ENCODE measurements around the gene AFF3. TPM values are rescaled to one million over a fixed set of nuclear protein-coding genes. Genes with fewer than 3 reads are reported as not detected.

AFF3 gene
- total RNA-seq, 6 experiments from 2014 or later = 1.3 to 7.3 (median 6.4) TPM

DNA sequence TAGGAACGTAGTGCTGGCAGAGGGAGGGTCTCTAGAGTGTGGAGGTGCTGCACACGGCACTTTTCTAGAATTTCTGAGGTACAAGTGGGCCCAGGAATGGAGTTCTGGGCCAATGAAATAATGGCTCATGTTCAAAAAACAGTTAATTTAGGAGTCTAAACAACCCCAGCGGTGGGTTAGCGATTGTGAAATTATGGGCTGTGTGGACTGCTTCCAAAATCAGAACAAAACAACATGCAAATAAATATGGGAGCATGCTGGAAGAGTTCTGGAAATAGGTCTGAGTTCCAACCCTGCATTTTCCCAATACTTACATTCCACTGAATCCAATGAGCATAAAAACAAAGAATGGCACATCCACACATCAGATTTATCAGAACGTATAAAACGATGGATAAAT lies 317.6 kb downstream of the AFF3 start:
- DNase-seq (no peak), ATAC-seq (peak in 2 of 4 donors; percentile 27 to 49)
- no peak for TF ChIP-seq POLR2A (IDR thresholded peaks at IDR 0.05)
- TF ChIP-seq, protein P1, sequence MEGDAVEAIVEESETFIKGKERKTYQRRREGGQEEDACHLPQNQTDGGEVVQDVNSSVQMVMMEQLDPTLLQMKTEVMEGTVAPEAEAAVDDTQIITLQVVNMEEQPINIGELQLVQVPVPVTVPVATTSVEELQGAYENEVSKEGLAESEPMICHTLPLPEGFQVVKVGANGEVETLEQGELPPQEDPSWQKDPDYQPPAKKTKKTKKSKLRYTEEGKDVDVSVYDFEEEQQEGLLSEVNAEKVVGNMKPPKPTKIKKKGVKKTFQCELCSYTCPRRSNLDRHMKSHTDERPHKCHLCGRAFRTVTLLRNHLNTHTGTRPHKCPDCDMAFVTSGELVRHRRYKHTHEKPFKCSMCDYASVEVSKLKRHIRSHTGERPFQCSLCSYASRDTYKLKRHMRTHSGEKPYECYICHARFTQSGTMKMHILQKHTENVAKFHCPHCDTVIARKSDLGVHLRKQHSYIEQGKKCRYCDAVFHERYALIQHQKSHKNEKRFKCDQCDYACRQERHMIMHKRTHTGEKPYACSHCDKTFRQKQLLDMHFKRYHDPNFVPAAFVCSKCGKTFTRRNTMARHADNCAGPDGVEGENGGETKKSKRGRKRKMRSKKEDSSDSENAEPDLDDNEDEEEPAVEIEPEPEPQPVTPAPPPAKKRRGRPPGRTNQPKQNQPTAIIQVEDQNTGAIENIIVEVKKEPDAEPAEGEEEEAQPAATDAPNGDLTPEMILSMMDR (IDR thresholded peaks at IDR 0.05) = no peak
- Histone ChIP-seq H3K27ac (no peak overlapping the region), H3K36me3 (no peaks in the 10 kb centered on the region), H3K9me3 (peaks cover 0 to 2% (median 0%) of the 10 kb centered on the region in 4 donors), H3K27me3 (no peaks in the 10 kb centered on the region), H3K4me1 (peaks cover 0 to 23% (median 13%) of the 10 kb centered on the region in 4 donors), H3K4me3 (no peak overlapping the region)
- 54% methylated on average over 6 of the region's 6 CpGs for WGBS (ENCODE audit: insufficient coverage, low coverage, low lambda C conversion rate, missing lambda C conversion rate)
- intact Hi-C loops (cut with DNase I) = no loop called here

DNA sequence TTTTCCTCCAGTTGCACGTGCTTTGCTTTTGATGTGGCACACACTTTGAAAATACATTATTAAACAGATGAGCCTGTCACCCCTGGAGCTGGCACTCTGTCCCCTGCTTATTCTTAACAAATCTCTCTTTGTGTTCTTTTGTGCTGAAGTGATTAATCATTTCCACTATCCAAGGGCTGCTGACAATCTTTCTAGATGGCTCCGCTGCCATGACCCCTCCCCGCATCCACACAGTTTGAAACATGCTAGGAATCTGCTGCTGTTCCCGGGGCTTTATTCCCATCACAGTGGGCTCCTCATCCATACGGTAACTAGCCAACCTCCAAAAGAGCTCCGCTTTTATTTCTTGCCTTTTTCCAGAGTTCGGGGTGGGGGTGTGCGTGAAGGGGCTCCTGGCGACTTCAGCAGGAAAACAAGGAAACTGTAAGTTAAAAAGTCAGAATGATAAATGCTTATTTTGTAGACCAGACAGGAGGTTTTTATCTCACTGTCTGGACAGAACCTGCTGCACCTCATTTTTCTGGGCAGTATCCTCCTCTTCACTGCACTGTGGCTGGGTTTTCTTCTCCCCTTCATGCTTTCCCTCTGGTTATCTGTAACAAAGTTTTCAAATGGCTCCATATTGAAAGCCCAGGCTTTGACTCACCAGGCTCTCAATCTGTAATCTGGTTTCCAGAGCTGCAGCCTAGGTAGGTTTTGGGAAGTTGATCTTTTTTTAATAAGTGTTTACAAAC lies 319.7 kb downstream of the AFF3 start:
- ATAC-seq (no peak), DNase-seq (no peak)
- Histone ChIP-seq H3K4me3 (no peak overlapping the region), H3K4me1 (peaks cover 0 to 22% (median 13%) of the 10 kb centered on the region in 4 donors), H3K36me3 (no peaks in the 10 kb centered on the region), H3K27me3 (no peaks in the 10 kb centered on the region), H3K27ac (no peak overlapping the region), H3K9me3 (peaks cover 0 to 2% (median 0%) of the 10 kb centered on the region in 4 donors)
- no peak for TF ChIP-seq POLR2A (IDR thresholded peaks at IDR 0.05)
- TF ChIP-seq, protein P1 (IDR thresholded peaks at IDR 0.05) = no peak
- 65% methylated on average over 9 of the region's 9 CpGs for WGBS (ENCODE audit: insufficient coverage, low coverage, low lambda C conversion rate, missing lambda C conversion rate)
- intact Hi-C loops (cut with DNase I) = no loop called here

DNA sequence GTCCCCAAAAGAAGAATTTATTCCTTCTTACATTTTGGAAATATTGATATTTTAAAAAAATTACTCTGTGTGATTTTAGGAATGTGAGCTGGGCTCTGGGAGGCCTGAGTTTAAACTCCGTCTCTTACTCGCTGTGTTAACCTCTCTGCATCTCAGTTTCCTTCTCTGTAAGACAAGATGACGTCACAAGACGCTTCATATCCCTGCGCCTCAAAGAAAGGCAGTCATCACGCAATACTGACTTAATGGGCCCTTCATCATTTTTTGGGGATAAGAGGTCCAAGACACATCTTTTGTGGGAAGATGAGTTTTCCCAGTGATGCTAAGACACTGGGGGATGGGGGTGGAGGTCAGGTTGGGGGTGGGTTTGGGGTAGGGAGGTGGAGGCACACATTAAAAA lies 320.4 kb downstream of the AFF3 start:
- no peaks in the 10 kb centered on the region for H3K27me3 ChIP-seq
- intact Hi-C loops (cut with DNase I) = no loop called here
- DNase-seq = no peak
- TF ChIP-seq, protein P1 (IDR thresholded peaks at IDR 0.05) = no peak
- no peak for TF ChIP-seq POLR2A (IDR thresholded peaks at IDR 0.05)
- H3K4me1 ChIP-seq = peaks cover 0 to 17% (median 8%) of the 10 kb centered on the region in 4 donors
- no peaks in the 10 kb centered on the region for H3K36me3 ChIP-seq
- no peak for ATAC-seq
- H3K4me3 ChIP-seq = no peak overlapping the region
- 83% methylated on average over 6 of the region's 6 CpGs for WGBS (ENCODE audit: insufficient coverage, low coverage, low lambda C conversion rate, missing lambda C conversion rate)
- H3K27ac ChIP-seq = no peak overlapping the region
- peaks cover 0 to 2% (median 0%) of the 10 kb centered on the region in 4 donors for H3K9me3 ChIP-seq

DNA sequence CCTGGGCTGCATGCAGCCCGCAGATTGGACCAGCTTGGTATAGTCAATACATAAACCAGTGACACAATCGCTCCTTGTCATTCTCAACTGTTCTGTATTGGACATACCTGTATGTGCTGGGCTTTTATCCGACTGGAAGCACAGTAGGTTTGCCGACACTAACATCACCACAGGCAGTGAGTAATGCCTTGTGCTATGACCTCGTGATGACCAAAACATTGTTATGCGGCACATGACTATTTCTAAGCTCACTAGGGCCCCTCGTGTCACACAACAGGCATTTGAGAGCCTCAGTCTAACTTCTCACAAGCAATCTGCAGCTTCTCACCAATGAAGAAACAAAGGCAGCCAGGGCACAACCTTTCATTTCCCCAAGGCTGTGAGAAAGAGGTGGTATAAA lies 320.8 kb downstream of the AFF3 start:
- WGBS (ENCODE audit: insufficient coverage, low coverage, low lambda C conversion rate, missing lambda C conversion rate) = 75% methylated on average over 4 of the region's 7 CpGs
- intact Hi-C loops (cut with DNase I) = no loop called here
- no peak overlapping the region for H3K27ac ChIP-seq
- DNase-seq (no peak), ATAC-seq (no peak)
- no peak overlapping the region for H3K4me3 ChIP-seq
- H3K4me1 ChIP-seq = peaks cover 0 to 16% (median 8%) of the 10 kb centered on the region in 4 donors
- H3K27me3 ChIP-seq = no peaks in the 10 kb centered on the region
- H3K36me3 ChIP-seq = no peaks in the 10 kb centered on the region
- peaks cover 0 to 2% (median 0%) of the 10 kb centered on the region in 4 donors for H3K9me3 ChIP-seq
- no peak for TF ChIP-seq POLR2A (IDR thresholded peaks at IDR 0.05)
- TF ChIP-seq, protein P1 (IDR thresholded peaks at IDR 0.05) = no peak

Measured in right lobe of liver (tissue), 6 donors.